GM12878 (cell line): Measurements from ENCODE around the gene FGD6. TPM values are rescaled to one million over a fixed set of nuclear protein-coding genes. Genes with fewer than 3 reads are reported as not detected.

Source experiments
- ASH2L ChIP-seq: fragments of 300-600, 200-600 bp; sonication (generic); IDR thresholded peaks from 2 replicates; pipeline ENCODE4 v1.6.1; 2017; ENCODE audit warnings: low read depth, mild to moderate bottlenecking, borderline replicate concordance
- BMI1 ChIP-seq: fragments of 450-650 bp; IDR thresholded peaks from 2 replicates; pipeline ENCODE4 v1.6.1; 2016; ENCODE audit warnings: mild to moderate bottlenecking, moderate library complexity, borderline replicate concordance
- CTCF ChIP-seq, 3 experiments: IDR thresholded peaks in 2 of 3; conservative IDR thresholded peaks in 1 of 3; 2 replicates each; pipeline ENCODE4 v1.5.1; 2011; ENCODE audit warnings: low read depth in 3 of 3, low read length in 3 of 3, mild to moderate bottlenecking in 3 of 3, control low read depth in 2 of 3, moderate library complexity in 2 of 3, inconsistent platforms in 1 of 3, mixed read lengths in 1 of 3; ENCODE audit not compliant: control insufficient read depth in 2 of 3, insufficient read depth in 1 of 3; ENCODE audit errors: extremely low read depth in 1 of 3
- ESRRA ChIP-seq: IDR thresholded peaks from 2 replicates; pipeline ENCODE4 v1.6.1; 2012; ENCODE audit warnings: mild to moderate bottlenecking, low read length, improper control_type of control experiment
- PKNOX1 ChIP-seq: fragments of 450-650 bp; IDR thresholded peaks from 2 replicates; pipeline ENCODE4 v1.6.1; 2016; ENCODE audit warnings: mild to moderate bottlenecking
- TARDBP ChIP-seq: IDR thresholded peaks from 2 replicates; pipeline ENCODE4 v1.6.1; 2016; ENCODE audit warnings: borderline replicate concordance
- ZNF384 ChIP-seq: IDR thresholded peaks from 2 replicates; pipeline ENCODE4 v1.6.1; 2012; ENCODE audit warnings: low read depth, mild to moderate bottlenecking, low read length, improper control_type of control experiment, borderline replicate concordance
- ZNF687 ChIP-seq: fragments of 450-650 bp; IDR thresholded peaks from 2 replicates; pipeline ENCODE4 v1.6.1; 2017; ENCODE audit warnings: mild to moderate bottlenecking, moderate library complexity
- polyA plus RNA-seq, 11 experiments: library from polyadenylated mRNA; depleted of rRNA in 4 of 11; unstranded in 6 of 11; stranded (reverse) in 5 of 11; fragments of >200 nt; fragmentation: Nextera tagmentation in 4 of 11; fragmentation: Illumina TruSeq in 1 of 11; extraction: Ambion mirVana in 4 of 11; extraction: Trizol in 1 of 11; gene quantifications; 1 replicate in 1 of 11; 2 replicates in 10 of 11; pipeline versions ENCODE4 v1.2.1 to v1.2.3, GENCODE V29; 2011 to 2016; ENCODE audit warnings: inconsistent platforms in 2 of 11, missing spikeins in 2 of 11, low read depth in 1 of 11
- total RNA-seq, 4 experiments: library from RNA; depleted of rRNA in 3 of 4; stranded (reverse); fragments of >200 nt in 3 of 4; fragmentation: Illumina TruSeq in 1 of 4; extraction: Trizol in 1 of 4; gene quantifications; 2 replicates each; pipeline versions ENCODE4 v1.2.1 to v1.2.3, GENCODE V29; 2013 to 2021
- TF ChIP-seq, protein P1 (sequence below): fragments of 450-650 bp; IDR thresholded peaks from 2 replicates; pipeline ENCODE4 v1.6.1; 2018; ENCODE audit warnings: borderline replicate concordance, mild to moderate bottlenecking; ENCODE audit not compliant: partially characterized antibody

FGD6 gene
- total and polyA plus RNA-seq, 10 of the 15 experiments (the other 5 are each of a cell fraction or from before 2014, with no cell fraction given), result 2.4 to 15.5 (median 8.9) TPM

GRCh38 chr12:95088379-95088778, 128.9 kb downstream of the FGD6 start (continued):
- TF ChIP-seq PKNOX1, result no peak
- no peak for TF ChIP-seq ZNF384
- no peak for TF ChIP-seq ZNF687
- TF ChIP-seq BMI1, result no peak
- TF ChIP-seq TARDBP, result no peak
- 0 out of 2 replicates have a peak, but pooled peaks have one; percentile 51 for TF ChIP-seq ASH2L
- no peak for TF ChIP-seq ESRRA
- TF ChIP-seq, protein P1, sequence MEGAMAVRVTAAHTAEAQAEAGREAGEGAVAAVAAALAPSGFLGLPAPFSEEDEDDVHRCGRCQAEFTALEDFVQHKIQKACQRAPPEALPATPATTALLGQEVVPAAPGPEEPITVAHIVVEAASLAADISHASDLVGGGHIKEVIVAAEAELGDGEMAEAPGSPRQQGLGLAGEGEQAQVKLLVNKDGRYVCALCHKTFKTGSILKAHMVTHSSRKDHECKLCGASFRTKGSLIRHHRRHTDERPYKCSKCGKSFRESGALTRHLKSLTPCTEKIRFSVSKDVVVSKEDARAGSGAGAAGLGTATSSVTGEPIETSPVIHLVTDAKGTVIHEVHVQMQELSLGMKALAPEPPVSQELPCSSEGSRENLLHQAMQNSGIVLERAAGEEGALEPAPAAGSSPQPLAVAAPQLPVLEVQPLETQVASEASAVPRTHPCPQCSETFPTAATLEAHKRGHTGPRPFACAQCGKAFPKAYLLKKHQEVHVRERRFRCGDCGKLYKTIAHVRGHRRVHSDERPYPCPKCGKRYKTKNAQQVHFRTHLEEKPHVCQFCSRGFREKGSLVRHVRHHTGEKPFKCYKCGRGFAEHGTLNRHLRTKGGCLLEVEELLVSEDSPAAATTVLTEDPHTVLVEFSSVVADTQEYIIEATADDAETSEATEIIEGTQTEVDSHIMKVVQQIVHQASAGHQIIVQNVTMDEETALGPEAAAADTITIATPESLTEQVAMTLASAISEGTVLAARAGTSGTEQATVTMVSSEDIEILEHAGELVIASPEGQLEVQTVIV, result no peak
- no peak for TF ChIP-seq CTCF (IDR thresholded peaks at IDR 0.05 in 2 of 3, conservative IDR thresholded peaks at IDR 0.05 in 1 of 3; ENCODE audit: control insufficient read depth in 2 of 3, extremely low read depth in 1 of 3, insufficient read depth in 1 of 3, low read depth in 3 of 3, low read length in 3 of 3)
